Epidermal melanocyte (primary cell): ENCODE data around the gene SLC30A10.
"Not testable (repeated sequence)": the region's sequence is repeated elsewhere in the genome, so short reads cannot be mapped to it uniquely, and the experiment has no call there.

Source experiments
- DNase-seq: peaks from one replicate; pipeline ENCODE4 v3.0.0; 2011; ENCODE audit warnings: low spot score; ENCODE audit not compliant: insufficient read length

SLC30A10 gene

DNA sequence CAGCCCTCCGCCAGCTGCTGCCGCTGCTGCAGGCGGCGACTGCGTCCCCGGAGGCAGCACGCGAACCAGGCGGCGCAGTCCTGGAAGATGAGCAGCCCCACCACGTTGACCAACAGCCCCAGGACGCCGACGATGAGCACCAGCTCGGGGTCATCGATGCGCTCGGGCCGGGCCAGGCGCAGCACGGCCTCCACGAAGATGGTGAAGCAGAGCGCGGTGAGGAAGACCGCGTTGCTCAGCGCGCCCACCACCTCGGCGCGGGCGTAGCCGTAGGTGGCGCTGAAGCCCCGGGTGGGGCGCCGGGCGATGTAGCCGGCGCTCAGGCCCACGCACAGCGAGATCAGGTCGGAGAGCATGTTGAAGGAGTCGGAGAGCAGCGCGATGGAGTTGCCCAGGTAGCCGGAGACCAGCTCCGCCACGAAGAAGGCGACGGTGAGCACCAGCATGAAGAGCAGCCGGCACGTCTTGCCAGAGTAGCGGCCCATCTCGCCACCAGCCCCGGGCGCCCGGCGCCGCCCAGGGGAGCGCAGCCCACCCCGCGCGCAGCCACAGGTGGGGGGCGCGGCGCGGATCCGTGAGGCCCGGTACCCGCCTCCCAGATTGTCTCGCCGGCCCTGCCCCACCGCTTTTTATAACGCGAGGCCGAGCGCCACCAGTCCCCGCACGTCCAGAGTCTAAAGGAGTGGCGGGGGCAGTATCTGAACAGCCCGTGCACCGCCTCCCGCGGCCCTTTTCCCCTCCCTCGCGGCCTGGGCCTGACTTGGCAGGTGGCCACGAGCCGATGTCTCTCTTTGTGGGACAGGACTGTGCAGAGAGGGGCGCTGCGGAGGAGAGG, at the start of gene SLC30A10:
TSS of gene SLC30A10 (minus strand) at position 602 of the 835 bp plus-strand sequence. CDS start at position 485, 117 bp downstream.
- DNase-seq = no peak

DNA sequence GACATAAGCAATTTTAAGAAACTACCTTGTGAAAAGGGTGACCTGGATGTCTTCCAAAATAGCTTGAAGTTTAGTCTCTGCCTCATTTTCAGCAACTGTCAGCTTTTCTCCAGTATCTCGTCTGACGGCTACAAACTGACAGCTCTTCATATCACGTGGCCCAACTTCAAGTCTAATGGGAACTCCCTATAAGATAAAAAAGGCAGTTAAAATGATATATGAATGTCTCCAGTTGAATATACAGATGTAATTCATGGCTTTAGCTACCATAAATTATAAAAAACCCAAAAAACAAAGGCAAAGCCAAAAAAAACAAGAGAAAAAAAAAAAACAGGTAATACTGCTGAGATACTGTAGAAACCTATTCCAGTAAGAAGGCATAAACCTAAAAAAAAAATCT, 44.9 kb upstream of the SLC30A10 start:
- no peak for DNase-seq

DNA sequence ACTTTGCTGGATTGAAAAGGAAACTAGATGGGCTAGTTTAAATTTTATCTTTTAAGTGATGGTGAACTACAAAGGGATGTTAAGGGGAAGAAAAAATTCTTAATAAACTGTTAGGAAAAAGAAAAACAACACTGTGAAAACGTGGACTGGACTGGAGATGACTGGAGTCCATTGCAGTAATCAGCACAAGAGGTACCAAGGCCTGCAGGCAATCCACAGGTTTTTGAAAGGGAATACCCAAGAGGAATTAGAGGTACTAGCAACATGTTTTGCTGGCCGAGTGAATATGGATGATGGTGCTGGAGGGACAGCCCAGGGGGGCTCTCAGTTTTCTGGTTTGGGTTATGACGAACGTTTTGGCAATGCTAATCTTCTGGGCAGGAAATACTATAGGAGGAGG, 39.0 kb upstream of the SLC30A10 start:
- DNase-seq = no peak

DNA sequence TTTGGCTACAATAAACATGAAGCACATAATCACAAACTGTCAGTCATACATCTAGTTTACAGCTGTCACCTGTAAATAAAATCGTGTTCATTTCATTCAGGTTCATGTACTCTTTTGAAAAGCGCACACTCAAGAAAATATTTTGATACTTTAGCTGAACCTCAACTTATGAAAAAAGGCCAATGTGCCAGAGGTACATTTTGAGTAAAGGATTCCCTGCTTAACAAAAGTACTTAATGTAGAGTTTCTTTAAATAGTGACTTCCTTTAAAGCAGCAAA, 37.7 kb upstream of the SLC30A10 start:
- DNase-seq = no peak

DNA sequence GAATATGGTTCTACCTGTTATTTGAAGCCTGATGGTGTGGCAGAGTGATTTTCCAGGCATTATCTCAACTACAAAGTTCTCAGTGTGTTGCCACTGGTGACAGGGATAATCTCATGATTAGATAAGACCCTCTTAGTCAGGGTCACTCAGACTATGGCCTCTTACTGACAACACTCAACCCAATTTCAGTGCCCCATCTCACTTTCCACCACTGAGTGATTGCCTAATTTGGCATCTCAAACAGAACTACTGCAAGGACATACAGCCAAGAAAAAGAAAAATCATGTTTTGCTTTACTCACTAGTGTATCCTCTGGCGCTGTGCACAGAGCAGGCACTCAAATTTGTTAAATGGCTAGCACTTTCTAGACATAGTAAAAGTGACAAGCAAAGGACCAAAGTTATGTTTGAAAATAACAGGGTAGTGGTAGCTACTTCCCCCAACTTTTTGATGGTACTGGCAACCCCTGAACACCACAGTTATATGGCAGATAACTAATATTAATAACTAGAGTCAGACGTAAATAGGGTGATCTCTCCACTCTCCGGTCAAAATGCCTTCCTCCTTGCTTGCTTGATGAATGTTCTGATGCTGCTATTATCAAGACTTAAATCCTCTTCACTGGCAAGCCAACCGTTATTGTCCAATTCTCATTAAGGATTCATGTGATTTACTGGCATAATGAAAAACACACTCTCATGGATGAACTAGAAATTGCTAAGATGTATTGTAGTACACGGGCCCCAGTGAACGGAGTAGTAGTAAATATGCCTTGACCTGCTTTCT, 37.1 kb upstream of the SLC30A10 start:
- DNase-seq = no peak

DNA sequence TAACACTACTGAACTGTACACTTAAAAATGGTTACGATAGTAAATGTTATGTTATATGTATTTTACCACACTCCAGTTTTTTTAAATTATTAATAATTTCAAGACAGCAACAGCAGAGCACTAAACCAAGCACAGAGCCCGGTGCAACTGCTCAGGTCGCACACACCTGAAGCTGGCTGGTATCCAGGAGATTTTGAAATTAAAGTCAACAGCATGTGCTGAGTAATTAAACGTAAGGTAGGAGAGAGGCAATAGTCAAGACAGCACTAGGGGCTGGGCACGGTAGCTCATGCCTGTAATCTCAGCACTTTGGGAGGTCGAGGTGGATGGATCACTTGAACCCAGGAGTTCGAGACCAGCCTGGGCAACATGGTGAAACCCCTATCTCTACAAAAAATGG, 35.1 kb upstream of the SLC30A10 start:
- no peak for DNase-seq

DNA sequence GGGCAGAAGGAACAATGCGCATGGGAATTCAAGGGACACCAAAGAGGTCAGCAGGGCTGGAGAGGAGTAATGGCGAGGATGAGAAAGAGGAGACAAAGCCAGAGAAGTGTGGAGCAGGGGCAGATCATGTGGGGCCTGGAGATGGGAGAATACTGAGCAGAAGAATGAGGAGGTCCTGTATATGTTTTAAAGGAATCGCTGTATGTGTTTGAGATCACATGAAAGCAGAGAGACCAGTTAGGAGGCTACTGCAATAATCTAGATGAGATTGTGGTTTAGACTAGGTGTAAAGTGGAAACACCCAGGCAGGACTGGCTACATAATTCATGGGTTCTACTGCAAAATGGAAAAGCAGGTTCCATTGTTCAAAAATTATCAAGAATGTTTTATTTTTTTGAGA, 33.3 kb upstream of the SLC30A10 start:
- no peak for DNase-seq

DNA sequence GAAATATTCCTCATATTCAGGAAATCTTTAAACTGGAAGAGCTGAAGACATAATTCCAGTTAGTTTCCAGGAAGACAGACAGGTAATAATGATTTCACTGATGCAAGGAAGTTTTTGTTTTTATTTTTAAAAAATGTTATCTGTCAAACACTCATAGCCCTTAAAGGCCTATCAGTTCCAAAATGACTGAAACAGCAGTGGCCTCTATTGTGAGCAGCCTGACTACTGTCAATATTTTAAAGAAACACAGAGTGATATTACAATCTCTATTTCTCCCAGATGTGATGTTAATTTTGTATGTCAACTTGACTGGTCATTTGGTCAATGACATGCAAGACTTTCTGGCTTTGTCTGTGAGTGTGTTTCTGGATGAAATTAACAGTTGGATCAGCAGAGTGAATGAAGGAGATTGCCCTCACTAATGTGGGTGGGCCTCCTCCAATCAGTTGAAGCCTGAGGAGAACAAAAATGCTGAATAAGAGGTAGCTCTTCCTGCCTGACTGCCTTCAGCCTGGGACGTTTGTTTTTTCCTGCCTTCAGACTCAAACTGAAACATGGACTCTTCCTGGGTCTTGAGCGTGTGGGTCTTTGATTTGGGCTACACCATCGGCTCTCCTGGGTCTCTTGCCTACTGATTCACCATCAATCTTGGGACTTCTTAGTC, 31.3 kb upstream of the SLC30A10 start:
- no peak for DNase-seq

DNA sequence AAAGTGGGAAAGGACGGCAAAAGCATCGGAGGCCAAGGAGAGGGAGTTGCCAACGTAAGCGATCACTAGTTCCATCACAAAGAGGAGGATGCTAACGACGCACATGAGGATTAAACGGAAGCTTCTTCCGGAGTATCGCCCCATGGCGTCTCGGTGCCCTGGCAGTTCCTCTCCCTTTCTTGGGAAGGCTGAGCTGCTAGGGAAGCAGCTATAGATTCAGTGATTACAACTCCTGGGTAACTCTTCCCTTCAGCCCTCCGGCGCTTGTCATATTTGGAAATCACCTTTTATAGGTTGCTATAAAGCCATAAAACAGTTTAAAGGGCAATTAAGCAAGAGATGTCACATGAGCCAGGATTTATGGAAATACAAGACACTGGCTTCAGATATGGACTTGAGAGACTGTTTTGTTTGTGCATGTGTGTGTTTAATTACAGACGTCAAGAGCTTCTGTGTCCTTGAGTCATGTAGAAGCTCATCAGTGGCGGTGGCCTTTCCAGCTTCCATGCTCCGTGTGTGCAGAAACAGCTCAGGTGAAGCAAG, 30.6 kb upstream of the SLC30A10 start:
- no peak for DNase-seq

DNA sequence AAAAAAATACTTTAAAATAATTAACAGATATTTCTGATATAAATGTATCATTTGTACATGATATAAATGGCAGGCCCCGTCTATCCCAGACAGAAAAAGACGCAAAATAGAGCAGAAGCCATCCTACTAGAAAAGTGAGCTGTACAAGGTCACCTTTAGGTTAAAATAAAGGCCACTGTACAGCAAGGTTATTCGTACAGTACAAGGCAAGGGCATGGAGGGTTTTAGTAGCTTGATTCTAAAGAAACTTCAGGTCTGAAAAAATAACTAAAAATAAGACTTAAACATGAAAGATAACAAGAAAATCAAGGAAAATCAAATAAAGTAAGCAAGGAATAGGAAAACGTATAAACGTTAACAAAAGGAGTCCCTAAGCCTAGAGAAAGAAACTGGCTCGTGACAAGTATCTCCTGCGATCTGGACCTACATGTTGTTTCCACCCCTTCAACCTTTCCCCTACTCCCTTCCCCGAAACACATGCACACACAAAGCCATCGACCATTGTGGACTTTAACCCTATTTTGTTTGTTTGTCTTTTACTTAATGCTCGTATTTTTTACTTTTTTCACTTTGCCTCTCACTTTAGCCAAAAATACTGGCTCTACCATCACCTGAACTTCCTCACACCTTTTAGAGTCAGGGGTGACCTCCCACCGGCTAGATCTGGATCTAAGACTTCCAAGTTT, 26.5 kb upstream of the SLC30A10 start:
- no peak for DNase-seq

DNA sequence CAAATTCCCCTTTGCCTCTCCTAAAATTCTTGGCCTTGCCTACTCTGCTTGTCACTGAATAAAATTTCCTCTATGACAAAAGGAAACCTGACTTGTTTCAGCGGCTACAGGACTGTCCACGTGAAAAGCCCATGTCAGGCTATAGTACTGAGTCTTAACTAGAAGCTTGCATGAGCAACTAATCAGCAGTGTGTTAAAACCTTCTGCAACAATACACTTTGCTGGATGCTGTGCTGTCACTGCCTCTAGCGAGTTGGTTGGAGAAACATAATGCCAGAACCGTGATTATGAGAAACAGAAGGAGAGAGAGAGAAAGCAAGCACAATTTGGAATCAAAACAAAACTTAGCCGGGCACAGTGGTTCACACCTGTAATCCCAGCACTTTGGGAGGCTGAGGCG, 25.7 kb upstream of the SLC30A10 start:
- DNase-seq = no peak

DNA sequence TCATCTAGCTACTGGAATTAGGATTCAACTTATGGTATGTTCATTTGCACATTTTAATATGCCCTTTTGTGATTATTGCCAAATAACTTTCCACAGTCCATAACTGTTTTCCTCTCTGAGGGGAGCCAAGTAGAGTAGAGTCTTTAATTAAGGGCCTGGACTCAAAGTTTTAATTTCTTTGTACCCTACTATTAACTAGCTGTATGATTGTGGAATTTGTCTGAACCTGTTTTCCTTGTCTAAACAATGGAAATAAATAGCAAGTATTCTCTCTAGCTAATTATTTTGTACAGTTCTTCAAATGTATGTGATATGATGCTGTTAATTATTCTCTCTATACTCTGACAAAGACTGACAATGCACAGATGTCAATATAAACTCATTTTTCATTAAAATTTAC, 24.0 kb upstream of the SLC30A10 start:
- no peak for DNase-seq

DNA sequence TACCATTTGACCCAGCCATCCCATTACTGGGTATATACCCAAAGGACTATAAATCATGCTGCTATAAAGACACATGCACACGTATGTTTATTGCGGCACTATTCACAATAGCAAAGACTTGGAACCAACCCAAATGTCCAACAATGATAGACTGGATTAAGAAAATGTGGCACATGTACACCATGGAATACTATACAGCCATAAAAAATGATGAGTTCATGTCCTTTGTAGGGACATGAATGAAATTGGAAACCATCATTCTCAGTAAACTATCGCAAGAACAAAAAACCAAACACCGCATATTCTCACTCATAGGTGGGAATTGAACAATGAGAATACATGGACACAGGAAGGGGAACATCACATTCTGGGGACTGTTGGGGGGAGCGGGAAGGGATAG, 20.9 kb upstream of the SLC30A10 start:
- DNase-seq = not testable (repeated sequence)

DNA sequence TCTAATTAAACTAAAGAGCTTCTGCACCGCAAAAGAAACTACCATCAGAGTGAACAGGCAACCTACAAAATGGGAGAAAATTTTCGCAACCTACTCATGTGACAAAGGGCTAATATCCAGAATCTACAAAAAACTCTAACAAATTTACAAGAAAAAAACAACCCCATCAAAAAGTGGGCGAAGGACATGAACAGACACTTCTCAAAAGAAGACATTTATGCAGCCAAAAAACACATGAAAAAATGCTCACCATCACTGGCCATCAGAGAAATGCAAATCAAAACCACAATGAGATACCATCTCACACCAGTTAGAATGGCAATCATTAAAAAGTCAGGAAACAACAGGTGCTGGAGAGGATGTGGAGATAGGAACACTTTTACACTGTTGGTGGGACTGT, 20.4 kb upstream of the SLC30A10 start:
- not testable (repeated sequence) for DNase-seq

DNA sequence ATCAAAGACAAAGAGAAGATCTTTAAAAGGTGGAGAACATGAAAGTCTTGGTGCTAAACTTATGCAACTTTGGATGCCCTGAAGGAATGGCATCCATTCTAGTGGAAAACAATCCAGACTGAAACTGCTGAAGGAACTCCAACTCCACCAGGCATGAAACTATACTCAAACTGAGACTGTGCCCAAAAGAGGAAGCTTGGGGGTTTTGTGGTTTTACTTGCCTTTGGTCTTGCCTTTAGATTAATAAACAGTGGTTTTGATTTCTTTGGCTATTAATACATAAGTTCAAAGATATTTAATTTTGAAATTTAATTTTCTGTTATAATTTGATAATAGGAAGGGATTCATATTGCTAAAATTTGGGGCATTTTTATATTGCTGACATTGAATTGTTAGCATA, 17.4 kb upstream of the SLC30A10 start:
- no peak for DNase-seq

DNA sequence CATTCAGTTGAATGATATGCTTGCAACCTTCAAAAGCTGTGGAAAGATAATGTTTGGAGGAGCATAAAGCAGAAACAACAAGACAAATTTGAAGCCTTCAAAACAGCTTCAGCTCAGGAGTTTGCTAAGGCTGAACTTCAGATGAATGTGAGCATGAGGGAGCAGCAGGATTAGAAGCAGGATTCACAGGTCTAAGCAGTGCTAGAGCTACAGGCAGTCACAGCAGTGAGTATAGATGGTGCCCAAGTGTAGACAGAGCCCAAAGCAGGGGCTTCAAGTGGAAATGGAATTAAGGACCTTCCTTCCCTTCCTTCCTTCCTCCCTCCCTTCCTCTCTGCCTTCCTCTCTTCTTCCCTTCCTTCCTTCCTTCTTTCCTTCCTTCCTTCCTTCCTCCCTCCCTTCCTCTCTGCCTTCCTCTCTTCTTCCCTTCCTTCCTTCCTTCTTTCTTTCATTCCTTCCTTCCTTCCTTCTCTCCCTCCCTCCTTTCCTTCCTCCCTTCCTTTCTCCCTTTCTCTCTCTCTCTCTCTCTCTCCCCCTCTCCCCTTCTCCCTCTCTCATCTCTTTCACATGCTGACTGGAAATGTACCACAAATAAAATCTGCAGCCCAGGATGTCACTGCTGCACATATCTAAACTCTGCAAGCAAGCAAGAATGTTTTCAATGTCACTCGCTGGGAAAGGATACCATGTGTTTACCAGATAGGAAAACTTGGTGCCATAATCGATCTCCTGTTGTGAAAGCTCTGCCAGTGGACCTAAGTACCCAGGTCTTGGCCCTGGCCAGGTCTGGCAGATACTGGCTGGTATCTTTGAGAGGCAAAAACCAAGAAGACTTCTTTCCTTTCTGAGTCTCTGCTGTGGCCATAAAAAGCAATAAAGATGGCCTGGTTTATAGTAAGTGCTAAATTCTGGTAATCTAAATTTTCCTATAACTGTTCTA, 13.1 kb upstream of the SLC30A10 start:
- no peak for DNase-seq

DNA sequence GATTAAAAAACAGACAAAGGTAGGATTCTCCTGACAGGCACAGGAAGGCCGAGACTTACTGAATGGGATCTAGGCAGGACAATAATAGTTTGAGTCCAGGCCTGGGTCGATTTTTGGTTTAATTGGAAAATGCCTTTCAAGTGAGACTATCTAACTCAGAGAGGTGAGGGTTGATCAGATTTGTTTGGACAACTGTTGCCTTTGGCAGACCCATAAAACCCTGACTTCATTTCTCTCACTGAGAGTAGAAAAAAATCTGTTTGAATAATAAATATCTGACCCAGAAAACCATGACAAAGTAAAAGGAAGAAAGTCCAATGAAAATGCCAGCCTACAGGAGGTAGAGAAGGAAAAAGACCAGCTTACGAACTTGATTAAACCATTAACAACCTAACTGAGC, 12.3 kb upstream of the SLC30A10 start:
- DNase-seq = no peak

DNA sequence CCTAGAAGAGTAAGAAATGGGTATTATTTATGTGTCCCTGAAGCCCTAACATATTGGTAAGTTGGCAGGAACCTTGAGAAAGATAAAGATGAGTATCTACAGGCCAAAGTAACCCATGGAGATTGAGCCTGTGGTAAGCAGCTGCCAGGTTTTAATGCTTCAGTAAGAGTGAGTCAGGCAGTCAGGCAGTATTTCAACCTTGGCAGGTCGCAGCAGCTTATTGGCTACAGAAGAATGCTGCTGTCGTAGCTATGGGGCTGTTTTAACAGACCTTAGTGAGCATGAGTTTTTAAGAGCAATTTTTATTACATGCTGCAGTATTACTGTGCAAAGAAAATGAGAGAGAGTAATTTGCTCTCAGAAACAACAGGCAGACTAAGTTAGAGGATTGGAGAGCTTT, 10.3 kb upstream of the SLC30A10 start:
- DNase-seq = no peak

DNA sequence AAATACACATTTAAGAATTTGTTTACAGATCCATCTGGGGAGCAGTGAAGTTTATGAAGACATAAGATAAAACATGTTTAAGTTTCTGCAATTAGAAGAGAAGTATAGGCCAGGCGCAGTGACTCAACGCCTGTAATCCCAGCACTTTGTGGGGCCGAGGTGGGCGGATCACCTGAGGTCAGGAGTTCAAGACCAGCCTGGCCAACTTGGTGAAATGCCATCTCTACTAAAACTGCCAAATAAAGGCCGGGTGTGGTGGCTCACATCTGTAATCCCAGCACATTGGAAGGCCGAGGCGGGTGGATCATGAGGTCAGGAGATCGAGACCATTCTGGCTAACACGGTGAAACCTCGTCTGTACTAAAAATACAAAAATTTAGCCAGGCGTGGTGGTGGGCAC, 5.4 kb upstream of the SLC30A10 start:
- DNase-seq = not testable (repeated sequence)

DNA sequence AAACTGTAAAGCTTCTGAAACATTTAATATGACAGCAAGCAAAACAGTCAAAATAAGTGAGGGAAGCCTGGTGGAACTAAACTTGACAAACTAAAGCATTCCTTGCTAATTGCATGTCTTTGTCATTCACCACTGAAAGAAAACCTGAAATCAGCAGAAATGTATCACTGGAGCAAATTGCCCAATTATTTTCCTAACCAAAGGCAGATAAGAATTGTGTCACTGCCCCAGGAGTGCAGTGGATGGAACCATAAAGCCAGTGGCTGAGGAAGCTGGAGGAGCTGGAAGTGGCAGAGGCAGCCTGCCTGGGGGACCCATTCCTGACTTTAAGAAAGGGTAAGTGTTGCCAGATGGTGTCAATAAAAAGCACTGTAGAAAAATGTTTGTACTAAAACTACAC, 2.7 kb upstream of the SLC30A10 start:
- DNase-seq = no peak

DNA sequence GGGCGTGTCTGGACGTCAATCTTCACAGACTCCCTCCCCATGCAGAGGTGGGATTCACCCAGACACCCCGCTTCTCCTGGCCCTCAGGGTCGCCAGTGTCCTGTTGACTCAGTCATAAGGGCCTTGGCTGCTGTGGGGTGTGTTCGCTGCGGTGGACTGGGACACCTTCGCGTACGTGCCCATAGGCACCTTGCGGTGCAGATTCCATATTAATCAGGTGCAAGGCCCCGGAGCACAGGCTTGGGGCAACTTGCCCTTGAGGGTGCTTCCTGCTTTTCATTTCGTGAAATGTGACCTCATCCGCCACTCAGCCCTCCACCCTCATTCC, 398 bp upstream of the SLC30A10 start:
- no peak for DNase-seq
